ENCODE measurements around the gene STAC. TPM values are rescaled to one million over a fixed set of nuclear protein-coding genes. Genes with fewer than 3 reads are reported as not detected.

STAC gene
- total RNA-seq, 1 experiment from 2014 or later = 2.0 TPM

GRCh38 chr3:36362973-36363372 is 17.3 kb upstream of the STAC start:
- Histone ChIP-seq H3K4me3 (ENCODE audit: low read depth, low read length, poor library complexity, severe bottlenecking) (no peak overlapping the region), H3K27me3 (replicated peaks; ENCODE audit: insufficient read depth, low read depth, low read length, poor library complexity) (no peaks in the 10 kb centered on the region), H3K9me3 (ENCODE audit: low read depth, low read length, poor library complexity, severe bottlenecking) (no peaks in the 10 kb centered on the region), H3K4me1 (ENCODE audit: insufficient read depth, low read length, poor library complexity, severe bottlenecking) (no peaks in the 10 kb centered on the region), H3K36me3 (ENCODE audit: insufficient read depth, low read length, poor library complexity, severe bottlenecking) (no peaks in the 10 kb centered on the region), H3K27ac (ENCODE audit: low read depth, low read length, poor library complexity, severe bottlenecking) (no peak overlapping the region)
- BruUV-seq (replicated peaks) = no TSS peak
- no peak for DNase-seq (ENCODE audit: low spot score)
- intact Hi-C loops (cut with micrococcal nuclease; ENCODE audit: unreplicated experiment) = no loop called here
- CTCF ChIA-PET = no interaction called here
- no peak for TF ChIP-seq EZH2 (IDR thresholded peaks at IDR 0.05; ENCODE audit: borderline replicate concordance, low read depth, low read length, poor library complexity, severe bottlenecking)
- TF ChIP-seq CTCF (conservative IDR thresholded peaks at IDR 0.05; ENCODE audit: low read depth, low read length) = no peak
- POLR2A ChIA-PET (ENCODE audit: low non-redundant PET) = no interaction called here

GRCh38 chr3:36364260-36364659 is 16.0 kb upstream of the STAC start:
- no peaks in the 10 kb centered on the region for H3K36me3 ChIP-seq (ENCODE audit: insufficient read depth, low read length, poor library complexity, severe bottlenecking)
- ChIA-PET CTCF (no interaction called here), POLR2A (ENCODE audit: low non-redundant PET) (no interaction called here)
- H3K4me3 ChIP-seq (ENCODE audit: low read depth, low read length, poor library complexity, severe bottlenecking) = no peak overlapping the region
- intact Hi-C loops (cut with micrococcal nuclease; ENCODE audit: unreplicated experiment) = no loop called here
- no peaks in the 10 kb centered on the region for H3K27me3 ChIP-seq (replicated peaks; ENCODE audit: insufficient read depth, low read depth, low read length, poor library complexity)
- no peak overlapping the region for H3K27ac ChIP-seq (ENCODE audit: low read depth, low read length, poor library complexity, severe bottlenecking)
- H3K4me1 ChIP-seq (ENCODE audit: insufficient read depth, low read length, poor library complexity, severe bottlenecking) = no peaks in the 10 kb centered on the region
- no TSS peak for BruUV-seq (replicated peaks)
- DNase-seq (ENCODE audit: low spot score) = no peak
- TF ChIP-seq CTCF (conservative IDR thresholded peaks at IDR 0.05; ENCODE audit: low read depth, low read length) = no peak
- H3K9me3 ChIP-seq (ENCODE audit: low read depth, low read length, poor library complexity, severe bottlenecking) = no peaks in the 10 kb centered on the region

- POLR2A ChIA-PET (ENCODE audit: low non-redundant PET) = no interaction called here
- DNase-seq (ENCODE audit: low spot score) = no peak
- no peaks in the 10 kb centered on the region for H3K36me3 ChIP-seq (ENCODE audit: insufficient read depth, low read length, poor library complexity, severe bottlenecking)
- no peaks in the 10 kb centered on the region for H3K4me1 ChIP-seq (ENCODE audit: insufficient read depth, low read length, poor library complexity, severe bottlenecking)
- no peak overlapping the region for H3K27ac ChIP-seq (ENCODE audit: low read depth, low read length, poor library complexity, severe bottlenecking)
- TF ChIP-seq EZH2 (IDR thresholded peaks at IDR 0.05; ENCODE audit: borderline replicate concordance, low read depth, low read length, poor library complexity, severe bottlenecking) (no peak), CTCF (conservative IDR thresholded peaks at IDR 0.05; ENCODE audit: low read depth, low read length) (no peak)
- no TSS peak for BruUV-seq (replicated peaks)
- H3K9me3 ChIP-seq (ENCODE audit: low read depth, low read length, poor library complexity, severe bottlenecking) = no peaks in the 10 kb centered on the region
- no peak overlapping the region for H3K4me3 ChIP-seq (ENCODE audit: low read depth, low read length, poor library complexity, severe bottlenecking)
- CTCF ChIA-PET = no interaction called here
- intact Hi-C loops (cut with micrococcal nuclease; ENCODE audit: unreplicated experiment) = no loop called here
- H3K27me3 ChIP-seq (replicated peaks; ENCODE audit: insufficient read depth, low read depth, low read length, poor library complexity) = no peaks in the 10 kb centered on the region
Measured at GRCh38 chr3:36365829-36366228, 14.5 kb upstream of the STAC start.

Measured in A673 (cell line).